ENCODE measurements around the gene VRK1. TPM values are rescaled to one million over a fixed set of nuclear protein-coding genes. Genes with fewer than 3 reads are reported as not detected.

Gene VRK1
- total and polyA plus RNA-seq, 2 experiments from 2014 or later, result 16.2 to 22.8 TPM

GRCh38 chr14:96929950-96930349, 132.8 kb downstream of the VRK1 start:
- Histone ChIP-seq H3K4me3 (no peak overlapping the region), H3K4me1 (ENCODE audit: low read depth) (no peaks in the 10 kb centered on the region), H3K27me3 (no peaks in the 10 kb centered on the region), H3K36me3 (no peaks in the 10 kb centered on the region), H3K27ac (no peak overlapping the region), H3K9me3 (ENCODE audit: low read depth) (no peaks in the 10 kb centered on the region)
- no peak for DNase-seq (ENCODE audit: low read depth in 1 of 2, low spot score in 1 of 2)
- TF ChIP-seq CTCF (IDR thresholded peaks at IDR 0.05; ENCODE audit: low read depth, low read length), result no peak

- no peaks in the 10 kb centered on the region for H3K4me1 ChIP-seq (ENCODE audit: low read depth)
- H3K4me3 ChIP-seq, result no peak overlapping the region
- no peak for TF ChIP-seq CTCF (IDR thresholded peaks at IDR 0.05; ENCODE audit: low read depth, low read length)
- no peaks in the 10 kb centered on the region for H3K27me3 ChIP-seq
- no peaks in the 10 kb centered on the region for H3K36me3 ChIP-seq
- no peak for DNase-seq (ENCODE audit: low read depth in 1 of 2, low spot score in 1 of 2)
- no peaks in the 10 kb centered on the region for H3K9me3 ChIP-seq (ENCODE audit: low read depth)
- H3K27ac ChIP-seq, result no peak overlapping the region
Measured at GRCh38 chr14:96930526-96930925, 133.3 kb downstream of the VRK1 start.

Measured in cardiac muscle cell (in vitro differentiated cells and primary cell).